Kidney glomerular epithelial cell (primary cell): Measurements from ENCODE around the gene CD151.

Experiments used
- DNase-seq: peaks from one replicate; lab custom pipeline; 2025; lab: John Stamatoyannopoulos, UW

Gene CD151

DNA sequence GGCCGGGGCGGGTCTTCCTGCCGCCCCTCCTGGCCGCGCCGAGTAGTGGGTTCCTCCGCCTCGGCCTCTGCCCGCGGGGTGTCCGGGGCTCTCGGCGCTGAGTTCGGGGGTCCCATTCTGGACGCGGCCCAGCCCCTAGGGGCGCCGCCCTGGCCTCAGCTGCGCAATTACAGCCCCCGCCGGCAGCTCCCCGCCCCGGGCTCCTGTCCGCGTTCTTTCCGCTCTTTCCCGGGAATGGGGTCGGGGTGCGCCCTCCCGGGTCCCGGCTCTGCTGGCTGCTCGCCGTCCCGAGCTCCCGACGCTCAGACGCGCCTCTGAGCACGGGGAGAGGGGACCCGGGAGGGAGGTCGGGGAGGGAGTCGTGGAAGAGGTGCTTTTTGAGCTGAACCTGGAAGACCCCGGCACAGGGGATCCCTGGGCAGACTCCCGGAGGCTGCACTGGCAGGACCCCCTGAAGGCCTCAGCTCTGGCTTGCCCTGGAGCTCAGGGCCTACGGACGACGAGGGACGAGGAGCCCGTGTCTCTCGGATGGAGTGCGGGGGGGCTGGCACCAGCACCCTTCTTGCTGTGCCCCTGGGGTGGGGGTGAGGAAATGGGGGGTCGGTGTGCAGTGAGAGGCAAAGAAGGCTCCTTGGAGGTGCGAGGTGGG lies 10.5 kb downstream of the CD151 start:
- no peak for DNase-seq

DNA sequence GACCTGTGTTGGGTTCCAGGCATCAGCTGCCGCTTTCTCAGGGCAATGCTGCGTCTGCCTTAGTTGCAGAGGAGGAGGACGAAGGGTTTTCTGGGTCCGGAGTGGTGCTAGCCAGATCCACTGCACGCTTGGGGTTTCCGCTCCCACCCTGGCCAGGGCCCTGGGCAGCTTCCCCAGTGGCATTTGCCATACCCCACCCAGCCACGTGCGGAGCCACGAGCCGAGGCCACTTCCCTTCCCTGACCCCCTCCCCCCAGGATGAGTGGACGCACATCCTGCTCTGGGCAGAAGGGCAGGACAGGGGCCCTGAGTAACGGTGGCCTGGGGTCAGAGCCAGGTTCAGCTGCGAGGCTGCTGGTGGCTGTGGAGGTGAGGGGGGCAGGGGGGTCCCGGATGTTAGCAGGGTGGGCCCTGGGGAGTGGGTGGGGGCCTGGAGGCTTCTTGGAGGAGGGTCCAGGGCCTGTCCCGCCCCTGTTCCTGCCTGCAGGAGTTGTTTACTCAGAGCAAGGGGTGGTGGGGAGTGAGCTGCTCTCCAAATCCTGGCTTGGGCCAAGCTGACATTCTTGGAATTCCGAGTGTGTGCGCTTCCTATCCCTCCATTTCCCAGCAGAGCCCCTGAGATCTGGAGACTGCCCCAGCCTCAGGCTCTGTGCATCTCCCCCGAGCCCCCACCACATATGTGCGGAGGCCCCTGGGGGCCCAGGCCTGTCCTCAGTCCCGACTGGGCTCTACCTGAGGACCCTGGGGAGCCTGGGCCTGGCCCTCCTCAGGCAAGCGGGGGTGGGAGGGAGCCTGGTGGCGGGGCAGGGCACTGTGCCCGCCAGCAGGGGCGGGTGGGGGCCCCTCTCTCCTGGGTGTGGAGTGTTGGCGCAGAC lies 11.3 kb downstream of the CD151 start:
- peak; percentile 74 for DNase-seq

DNA sequence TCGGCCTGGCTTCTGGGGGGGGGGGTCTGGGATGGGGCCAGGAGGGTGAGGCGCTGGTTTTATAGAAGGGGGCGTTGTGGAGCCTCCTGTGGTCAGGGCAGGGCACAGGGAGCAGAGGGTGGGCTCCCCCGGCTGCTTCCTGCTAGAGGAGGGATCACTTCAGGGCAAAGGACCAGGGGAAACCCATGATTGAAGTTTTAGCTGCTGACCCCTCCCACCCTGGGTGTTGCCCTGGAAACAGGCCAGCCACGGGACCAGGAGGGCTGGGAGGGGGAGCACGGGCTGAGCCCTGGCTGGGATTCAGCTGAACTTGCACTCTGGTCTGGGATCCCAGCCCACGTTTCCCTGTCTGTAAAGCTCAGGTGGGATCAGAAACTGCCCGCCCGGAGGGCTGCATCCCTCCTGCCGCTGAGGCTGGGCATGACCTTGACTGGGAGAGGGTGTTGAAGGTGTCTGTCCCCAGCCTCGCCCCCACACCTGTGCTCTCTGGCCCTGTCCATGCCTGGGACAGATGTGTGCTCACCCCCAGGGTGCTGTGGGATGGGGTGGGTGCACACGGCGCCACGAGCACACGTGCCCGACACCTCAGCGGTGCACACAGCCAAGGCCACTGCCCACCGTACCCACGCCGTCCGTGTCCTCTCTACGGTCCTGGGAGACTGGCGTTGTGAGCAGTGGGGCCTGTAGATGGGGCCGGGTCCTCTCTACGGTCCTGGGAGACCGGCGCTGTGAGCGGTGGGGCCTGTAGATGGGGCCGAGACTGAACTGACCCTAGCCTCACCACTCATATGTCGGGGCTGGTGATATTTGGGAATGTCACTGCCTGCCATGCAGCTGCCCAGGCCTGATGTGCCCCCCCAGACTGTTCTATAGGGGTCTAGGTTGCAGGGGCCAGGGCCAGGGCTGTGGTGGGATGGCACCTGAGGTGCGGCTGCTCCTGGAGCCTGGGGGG lies 12.2 kb downstream of the CD151 start:
- peak; percentile 61 for DNase-seq

DNA sequence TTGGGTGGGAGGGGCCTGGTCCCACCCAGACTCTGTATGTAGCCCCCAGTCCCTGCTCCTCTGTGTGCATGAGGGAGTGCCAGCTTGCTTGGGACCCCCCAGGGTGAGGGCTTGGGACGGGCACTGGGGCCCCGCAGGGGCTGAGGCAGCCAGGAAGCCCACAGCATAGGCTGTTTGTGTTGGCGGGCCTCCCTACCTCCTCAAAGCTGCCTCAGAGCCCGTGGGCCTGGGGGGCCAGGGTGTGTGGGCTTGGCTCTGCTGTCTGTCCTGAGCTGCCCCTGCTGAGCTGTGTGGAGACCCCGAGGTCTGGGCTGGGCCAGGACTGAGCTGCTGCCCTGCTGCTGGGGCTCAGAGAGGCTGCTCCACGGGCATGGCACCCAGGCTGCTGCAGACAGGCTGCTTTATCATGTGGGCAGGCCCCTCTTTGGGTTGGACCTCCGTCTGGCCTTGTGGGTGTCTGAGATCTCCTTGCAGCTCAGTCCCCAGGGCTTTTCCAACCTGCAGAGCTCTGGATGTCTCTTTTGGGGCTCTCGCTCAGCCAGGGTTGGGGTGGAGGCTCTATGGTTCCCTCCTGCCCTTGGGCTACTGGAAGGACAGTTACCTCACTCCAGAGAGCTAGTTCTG lies 13.2 kb downstream of the CD151 start:
- DNase-seq: no peak

DNA sequence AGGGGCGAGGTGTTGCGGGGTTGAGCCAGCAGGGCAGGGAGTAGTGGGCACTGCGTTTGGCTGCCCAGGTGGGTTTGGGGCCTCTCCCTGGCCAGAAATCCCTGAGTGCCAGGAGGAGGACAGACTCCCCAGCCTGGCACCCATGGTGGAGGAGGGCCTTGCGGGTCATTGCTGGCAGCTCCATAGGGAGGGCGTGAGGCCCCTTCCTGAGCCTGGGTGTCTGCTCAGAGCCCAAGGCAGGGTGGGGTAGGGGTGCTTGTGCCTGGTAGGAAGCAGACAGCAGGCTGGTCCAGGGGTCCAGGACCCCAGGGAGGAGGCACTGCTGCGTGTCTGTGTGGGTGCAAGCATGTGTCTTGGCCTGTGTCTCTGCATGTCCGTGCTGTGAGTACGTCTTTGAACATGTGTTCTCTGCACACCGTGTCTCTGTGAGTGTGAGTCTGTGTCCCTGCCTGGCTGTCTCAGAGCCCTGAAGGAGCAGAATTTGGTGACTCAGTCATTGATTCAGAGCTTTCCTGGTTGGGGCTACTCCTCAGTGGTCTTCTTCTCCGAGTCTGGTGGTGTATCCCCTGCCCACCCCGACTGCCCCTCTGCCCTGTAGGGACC lies 13.8 kb downstream of the CD151 start:
- no peak for DNase-seq

DNA sequence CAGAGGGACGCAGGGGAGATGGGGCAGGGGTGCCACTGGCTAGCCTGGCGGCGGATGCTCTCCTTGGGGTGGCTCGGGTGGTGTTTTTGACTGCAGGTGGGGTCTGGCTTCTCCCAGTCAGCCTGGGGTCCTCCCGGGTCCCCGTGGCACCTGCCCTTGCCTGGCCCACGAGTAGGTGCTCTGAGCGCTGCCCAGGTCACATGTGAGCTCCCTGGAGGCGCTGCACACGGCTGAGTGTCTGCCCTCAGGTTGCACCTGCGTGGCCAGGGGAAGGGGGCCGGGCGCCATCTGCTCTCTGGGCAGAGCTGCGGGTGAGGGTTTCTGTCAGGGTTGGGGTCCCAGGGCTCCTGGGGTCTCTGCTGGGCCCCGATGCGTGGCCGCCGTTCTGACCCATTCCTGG lies 15.1 kb downstream of the CD151 start:
- no peak for DNase-seq

DNA sequence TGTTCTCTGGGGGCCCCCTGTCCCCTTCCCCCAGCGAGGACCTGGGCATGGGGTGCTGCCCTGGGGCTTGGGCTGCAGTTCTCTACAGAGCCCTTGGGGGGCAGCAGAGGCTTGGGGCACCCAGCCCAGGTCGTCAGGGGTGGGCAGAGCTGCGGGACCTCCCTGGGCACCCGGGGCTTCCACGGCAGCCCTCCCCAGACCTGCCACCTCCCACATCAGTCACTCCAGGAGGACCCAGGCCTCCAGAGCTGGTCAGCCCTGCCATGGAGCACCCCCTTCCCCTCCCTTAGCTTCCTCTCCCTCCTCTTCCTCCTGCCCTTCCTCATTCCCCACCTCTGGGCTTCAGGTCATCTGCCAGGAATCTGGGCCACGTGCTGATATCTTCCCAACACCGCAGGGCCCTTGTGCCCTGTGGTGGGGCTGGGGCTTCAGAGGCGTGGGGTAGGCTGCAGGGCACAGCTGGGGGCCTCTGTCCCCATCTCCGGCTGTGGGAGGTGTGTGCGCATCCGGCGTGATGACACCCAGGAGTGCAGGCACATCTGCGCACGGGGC lies 15.7 kb downstream of the CD151 start:
- DNase-seq: no peak

DNA sequence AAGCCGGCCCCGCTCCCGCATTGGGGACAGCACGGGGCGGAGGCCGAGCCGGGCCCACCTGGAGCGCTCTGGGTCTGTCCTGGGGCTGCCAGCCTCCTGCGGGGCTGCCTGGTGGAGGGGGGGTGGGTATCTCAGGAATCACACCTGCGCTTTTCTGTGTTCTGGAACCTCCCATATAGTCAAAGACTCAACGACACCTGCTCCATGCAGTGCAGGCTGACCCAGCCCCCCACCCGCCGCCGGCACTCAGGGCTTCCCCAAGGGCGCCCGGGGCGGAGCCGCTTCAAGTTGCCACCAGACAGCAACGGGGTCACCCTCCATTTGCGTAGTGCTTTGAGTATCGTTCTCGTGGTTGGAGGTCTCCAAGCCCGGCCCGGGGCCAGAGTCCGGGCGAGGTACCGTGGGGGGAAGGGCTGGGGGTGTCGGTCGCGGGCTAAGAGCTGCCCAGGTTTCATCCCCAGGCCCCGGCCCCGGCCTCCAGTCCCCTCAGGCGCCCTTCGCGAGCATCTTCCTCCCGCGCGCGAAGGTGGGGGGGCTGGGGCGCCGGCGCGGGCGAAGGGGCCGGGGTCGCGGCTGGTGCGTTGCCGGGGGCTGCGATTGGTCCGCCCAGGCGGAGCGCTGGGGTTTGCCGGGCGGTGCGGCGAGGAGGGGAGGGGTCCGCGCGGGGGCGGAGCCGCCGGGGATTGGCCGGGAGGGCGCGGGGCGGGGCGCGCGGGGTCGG lies 16.5 kb downstream of the CD151 start:
- DNase-seq: no peak

DNA sequence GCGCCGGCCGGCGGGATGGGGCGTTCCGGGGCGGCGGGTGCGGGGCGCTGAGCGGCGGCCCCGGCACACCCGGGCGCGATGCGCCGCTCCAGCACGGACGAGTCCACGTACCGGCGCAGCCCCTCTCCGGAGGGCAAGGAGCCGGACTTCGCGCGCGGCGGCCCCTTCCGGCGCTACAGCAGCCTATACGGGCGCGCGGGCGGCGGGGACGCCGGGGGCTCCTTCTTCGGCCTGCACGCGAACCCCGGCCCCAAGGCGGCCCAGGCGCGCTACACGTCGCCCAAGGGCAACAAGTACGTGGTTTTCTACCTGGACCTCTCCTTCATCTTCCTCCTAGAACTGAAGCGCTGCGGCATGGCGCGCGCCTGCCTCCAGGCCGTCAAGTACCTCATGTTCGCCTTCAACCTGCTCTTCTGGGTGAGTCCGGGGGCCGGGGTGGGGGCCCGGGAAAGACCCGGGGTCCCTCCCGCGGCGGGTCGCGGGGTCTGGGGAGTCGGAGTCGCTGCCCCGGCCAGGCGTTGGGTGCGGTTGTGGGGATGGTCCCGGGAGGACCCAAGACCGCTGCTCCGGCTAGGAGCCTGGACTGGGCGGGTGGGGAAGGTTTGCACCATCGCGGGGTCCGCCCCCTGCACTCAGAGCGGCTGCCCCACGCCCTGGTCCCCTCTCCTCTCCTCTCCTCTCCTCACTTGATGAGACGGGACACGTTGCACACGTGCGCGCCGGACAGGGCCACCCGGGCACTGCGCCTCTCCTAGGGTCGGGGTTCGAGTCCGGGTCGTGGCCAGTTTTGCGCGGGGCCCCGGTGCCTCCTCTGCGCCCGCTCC lies 17.4 kb downstream of the CD151 start:
- DNase-seq: no peak

DNA sequence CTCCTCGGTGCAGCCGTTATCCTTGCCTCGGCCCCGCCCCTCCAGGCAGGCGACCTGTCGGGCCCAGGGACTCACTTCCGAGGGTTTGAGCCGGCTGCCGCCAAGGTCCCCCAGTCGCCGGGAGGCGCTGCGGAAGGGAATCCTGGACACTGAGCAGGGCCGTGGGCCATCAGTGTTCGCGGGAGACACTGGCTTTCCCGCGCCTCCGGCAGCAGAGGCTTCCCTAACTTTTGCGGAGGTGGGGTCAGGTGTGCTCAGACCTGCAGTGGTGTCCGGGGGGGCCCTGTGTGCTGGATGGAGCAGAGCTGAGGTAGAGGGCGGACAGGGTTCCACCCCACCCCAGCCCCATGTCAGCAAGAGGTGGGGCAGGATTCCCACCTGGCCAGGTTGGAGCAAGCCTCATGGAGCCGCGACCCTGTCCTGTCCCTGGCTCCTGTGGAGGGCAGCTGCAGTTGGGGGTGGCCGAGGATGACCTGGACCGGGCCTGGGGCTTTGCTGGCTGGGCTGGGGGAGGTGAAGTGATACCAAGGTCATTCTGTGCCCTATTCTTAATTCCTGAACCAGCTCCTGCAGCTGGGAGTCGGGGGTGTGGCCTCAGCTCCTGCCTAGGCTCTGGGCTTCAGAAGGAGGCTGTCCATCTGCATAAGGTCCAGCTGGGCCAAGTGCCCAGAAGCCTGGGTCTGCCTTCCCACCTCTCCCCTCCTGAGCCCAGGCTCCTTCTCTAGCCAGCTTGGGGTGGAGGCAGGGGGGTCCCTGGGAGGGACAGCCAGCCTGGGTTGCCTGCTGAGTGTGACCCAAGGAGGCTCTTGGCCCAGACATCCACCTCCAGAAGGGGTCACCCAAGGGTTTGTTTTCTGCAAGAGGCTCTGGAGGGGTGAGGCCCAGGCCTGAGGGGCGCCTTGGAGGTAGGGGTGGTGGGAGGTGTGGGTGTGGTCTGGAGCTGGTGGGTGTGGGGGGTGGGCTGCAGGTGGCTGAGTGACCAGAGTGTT lies 18.3 kb downstream of the CD151 start:
- no peak for DNase-seq

DNA sequence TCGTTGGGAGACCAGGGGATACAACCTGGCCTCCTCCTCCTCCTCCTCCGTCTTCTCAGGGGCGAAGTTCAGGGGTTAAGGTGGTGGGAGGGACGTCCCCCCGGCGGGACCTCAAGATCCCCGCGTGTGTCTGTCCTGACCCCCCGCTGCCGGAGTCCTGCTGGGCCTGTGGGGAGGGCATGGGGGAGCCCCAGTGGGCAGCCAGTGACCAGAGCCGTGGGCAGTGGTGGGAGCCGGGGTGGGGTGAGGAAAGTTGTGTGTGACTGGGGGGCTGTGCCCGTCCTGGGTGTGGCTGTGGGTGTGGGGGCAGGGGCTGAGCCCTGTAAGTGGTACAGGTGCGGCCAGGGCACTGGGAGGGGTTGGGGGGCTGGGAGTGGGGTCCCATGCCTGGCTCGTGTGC lies 20.0 kb downstream of the CD151 start:
- DNase-seq: no peak

DNA sequence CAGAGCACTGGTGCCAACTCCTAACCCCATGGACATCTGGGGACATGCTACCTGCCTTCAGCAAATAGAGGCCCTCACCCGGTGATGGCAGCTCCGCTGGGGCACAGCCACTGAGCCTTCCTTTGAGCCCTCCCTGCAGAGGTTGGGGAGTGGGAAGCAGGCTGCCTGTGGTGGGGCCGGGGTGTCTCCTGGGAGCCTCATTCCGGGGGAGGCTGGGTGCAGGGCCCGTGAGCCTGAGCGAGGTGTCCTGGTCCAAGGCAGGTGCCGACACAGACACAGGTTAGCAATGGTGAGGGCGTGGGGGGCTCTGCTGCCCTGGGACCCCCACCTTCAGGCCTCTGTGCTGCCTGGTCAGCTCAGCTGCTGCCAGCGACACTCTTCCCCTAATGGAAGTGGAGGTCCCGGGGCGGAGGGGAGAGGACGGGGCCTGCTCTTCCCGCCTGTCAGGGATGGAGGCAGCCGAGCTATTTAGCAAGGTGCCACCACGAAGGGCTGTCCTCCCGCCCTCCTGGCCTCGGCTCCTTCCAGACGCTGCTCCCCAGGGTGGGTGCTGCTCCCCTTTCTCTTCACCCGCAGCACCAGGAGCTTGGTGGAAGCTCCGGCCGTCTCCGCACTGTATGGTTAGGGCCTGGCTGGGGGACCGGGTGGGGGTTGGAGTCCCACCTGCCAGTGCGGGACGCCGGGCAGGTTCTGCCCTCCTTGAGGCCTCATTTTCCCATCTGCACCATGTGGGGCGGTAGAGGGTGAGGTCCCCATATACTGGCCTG lies 21.1 kb downstream of the CD151 start:
- DNase-seq: no peak

DNA sequence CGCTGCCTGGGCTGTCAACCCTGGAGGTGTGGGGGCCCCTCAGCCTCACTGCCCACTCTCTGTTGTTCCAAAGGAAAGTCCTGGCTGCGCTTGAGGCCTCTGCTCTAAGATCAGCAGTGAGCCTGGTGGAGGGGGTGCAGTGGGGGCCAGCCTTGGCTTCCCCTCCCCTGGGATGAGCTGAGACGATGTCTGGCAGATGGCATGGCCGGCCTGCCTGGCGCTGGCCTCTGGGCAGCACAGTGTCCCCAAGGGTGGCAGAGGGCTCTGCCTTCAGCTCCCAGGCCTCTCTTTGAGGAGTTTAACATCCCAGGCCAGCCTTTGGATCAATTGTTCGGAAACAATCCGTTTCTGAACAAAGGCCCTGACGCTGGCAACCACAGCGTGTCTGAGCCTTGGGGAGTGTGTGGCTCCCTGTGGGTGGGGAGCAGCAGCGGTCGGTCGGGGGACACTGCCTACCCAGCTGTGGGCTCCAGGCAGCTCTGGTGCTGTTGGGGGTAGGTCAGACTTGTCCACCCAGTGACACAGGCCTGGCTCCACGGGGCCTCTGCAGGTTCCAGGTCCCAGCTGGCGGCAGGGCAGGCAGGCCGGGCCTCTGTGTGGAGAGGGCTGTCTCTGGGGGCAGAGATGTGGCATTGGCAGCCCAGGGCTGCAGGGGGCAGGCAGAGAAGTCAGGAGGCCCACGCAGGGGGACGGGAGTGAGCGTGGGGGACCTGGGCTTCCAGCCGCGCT lies 22.0 kb downstream of the CD151 start:
- no peak for DNase-seq

DNA sequence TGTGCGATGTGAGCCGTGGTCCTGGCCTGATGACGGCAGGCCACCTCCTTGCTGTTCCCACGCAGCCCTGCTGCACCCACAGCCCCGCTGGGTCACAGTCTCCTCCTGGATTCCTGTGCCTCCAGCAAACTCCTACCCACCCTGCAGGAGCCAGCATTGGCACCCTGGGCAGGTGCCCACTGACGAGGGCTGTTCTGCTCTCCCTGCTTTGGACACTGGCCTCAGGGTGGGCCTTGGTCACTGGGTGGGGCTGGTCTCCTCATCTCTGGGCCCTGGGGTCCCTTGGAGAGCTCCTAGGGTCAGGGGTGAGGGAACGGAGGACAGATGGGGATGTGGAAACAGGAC lies 22.6 kb downstream of the CD151 start:
- DNase-seq: no peak

DNA sequence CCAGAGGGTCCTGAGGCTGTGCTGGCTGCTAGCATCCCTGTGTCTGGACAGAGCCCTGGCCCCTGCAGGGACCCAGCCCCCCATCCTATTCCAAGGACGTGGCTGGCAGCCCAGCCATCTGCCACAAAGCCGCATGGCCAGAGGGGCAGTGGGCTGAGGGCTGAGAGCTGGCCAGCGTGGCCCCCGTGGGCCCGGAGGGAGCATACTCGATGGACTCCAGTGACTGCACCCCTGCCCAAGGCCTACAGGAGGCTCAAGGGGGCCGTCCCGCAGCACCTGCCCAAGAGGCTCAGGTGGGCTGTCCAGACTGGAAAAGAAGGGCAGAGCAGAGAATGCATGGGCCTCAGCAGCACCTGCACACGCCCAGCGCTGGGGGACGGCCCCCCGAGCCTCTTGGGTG lies 23.0 kb downstream of the CD151 start:
- no peak for DNase-seq

DNA sequence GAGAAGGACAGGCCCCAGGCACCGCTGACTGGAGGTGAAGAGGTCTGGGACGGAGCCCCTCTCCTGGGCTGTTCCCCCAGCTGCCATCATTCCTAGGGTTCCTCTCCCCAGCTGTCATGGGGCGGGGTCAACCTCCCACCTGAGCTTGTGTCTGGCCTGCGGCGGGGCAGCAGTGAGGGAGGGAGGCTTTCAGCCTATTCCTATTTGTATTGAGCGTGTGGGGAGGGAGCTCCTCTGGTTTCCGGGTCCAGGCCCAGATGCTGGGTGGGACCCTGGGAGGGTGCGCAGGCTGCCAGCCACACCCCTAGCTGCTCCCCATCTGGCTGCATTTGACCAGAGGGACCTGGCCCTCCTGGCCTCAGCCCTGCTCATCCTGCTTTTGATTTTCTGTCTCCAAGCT lies 23.6 kb downstream of the CD151 start:
- DNase-seq: no peak
